VCaP (cell line): ENCODE measurements around the gene KCNK18.

ENCODE experiments used
- H3K27ac ChIP-seq: fragments of 450-650 bp; 2 replicates; pipeline ENCODE4 v1.5.1; 2017
- TF ChIP-seq, protein P1 (sequence below): fragments of 450-650 bp; conservative IDR thresholded peaks from 2 replicates; pipeline ENCODE4 v1.5.1; 2017; ENCODE audit warnings: mild to moderate bottlenecking, moderate library complexity

The KCNK18 gene

DNA sequence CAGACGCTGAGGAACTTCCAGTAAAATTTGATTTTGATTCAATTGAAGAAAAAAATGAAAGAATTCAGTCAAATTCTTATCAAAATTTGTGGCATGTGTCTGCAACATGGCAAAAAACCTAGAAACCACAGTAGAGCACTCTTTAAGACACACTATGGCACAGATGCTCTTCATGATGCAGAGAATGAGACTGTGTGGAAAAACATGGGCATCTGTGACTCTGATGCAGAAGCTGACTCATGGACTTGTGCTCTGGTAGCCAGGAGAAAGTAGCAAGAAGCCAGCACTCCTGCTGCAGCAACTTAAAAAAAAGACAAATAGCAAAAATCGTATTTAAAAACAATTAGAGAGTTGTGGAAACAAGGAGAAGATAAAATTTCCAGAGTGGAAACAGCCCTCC lies 8.9 kb upstream of the KCNK18 start:
- no peak overlapping the region for H3K27ac ChIP-seq

DNA sequence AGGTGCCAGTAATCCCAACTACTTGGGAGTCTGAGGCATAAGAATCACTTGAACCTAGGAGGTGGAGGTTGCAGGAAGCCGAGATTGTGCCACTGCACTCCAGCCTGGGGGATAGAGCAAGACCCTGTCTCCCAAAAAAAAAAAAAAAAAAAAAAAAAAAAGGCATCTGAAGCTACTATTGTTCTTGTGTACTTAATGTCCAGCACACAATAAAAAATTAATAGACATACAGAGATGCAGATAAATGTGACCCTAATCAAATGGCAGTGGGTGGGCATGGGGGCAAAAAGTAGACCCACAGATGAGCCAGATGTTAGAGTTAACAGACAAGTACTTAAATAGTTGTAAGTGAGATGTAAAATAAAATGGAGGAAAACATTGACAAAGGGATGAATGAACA lies 7.7 kb upstream of the KCNK18 start:
- TF ChIP-seq, protein P1, sequence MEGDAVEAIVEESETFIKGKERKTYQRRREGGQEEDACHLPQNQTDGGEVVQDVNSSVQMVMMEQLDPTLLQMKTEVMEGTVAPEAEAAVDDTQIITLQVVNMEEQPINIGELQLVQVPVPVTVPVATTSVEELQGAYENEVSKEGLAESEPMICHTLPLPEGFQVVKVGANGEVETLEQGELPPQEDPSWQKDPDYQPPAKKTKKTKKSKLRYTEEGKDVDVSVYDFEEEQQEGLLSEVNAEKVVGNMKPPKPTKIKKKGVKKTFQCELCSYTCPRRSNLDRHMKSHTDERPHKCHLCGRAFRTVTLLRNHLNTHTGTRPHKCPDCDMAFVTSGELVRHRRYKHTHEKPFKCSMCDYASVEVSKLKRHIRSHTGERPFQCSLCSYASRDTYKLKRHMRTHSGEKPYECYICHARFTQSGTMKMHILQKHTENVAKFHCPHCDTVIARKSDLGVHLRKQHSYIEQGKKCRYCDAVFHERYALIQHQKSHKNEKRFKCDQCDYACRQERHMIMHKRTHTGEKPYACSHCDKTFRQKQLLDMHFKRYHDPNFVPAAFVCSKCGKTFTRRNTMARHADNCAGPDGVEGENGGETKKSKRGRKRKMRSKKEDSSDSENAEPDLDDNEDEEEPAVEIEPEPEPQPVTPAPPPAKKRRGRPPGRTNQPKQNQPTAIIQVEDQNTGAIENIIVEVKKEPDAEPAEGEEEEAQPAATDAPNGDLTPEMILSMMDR, result no peak
- no peak overlapping the region for H3K27ac ChIP-seq

More for the DNA sequence above, 8.9 kb upstream of the KCNK18 start:
- TF ChIP-seq, protein P1, result no peak

DNA sequence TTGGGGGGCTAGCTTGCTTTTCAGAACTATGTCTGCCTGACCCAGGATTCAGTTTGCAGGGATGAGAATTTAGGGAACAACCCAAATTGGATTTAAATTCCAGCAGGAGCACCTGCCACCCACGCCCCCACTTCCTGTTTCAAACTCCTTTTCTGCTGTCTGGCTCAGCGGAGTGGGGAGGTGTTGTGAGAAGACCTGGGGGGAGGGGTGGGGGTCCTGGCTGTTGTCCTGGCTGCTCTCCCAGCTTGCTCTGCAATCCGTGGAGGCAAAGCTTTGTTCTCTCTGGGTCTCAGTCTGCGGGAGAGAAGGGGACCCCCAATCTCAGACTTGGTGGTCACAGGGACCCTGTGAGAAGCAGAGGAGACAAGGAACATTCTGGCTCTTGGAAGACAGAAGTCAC lies 799 bp downstream of the KCNK18 start:
- H3K27ac ChIP-seq, result no peak overlapping the region
- TF ChIP-seq, protein P1, result no peak

DNA sequence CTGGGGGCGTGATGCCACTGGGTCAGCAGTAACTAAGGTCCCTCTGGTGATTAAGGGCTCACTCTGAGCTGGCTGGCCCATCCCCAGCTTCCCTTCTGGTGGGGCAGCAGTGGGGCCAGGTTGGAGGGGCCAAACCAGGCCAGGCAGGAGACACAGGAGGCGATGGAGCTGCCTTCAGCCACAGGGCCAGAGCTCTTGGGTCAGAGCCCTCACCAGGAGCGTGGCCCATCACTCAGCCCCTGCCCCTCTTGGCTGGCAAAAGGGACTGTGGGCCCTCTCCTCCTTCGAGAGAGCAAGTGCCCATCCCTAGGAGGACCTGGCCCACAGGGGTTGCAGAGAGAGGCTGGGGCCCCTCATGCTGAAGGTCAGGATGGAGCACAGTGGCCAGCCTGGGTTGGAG lies 4.5 kb downstream of the KCNK18 start:
- no peak overlapping the region for H3K27ac ChIP-seq
- TF ChIP-seq, protein P1, result no peak

DNA sequence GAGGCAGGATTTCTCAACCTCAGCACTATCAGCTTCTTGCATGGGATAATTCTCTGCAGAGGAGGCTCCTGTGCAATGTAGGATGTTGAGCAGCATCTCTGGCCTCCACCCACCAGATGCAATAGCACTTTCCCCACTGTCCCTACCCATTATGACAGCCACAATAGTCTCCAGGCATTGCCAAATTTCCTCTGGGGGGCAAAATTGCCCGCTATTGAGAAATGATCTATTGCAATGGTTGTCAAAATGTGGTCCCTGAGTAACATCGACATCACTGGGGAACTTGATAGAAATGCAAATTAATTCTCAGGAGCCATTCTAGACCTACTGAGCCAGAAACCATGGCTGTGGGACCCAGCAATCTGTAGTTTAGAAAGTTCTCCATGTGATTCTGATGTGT lies 7.0 kb downstream of the KCNK18 start:
- H3K27ac ChIP-seq, result no peak overlapping the region
- TF ChIP-seq, protein P1, result no peak

DNA sequence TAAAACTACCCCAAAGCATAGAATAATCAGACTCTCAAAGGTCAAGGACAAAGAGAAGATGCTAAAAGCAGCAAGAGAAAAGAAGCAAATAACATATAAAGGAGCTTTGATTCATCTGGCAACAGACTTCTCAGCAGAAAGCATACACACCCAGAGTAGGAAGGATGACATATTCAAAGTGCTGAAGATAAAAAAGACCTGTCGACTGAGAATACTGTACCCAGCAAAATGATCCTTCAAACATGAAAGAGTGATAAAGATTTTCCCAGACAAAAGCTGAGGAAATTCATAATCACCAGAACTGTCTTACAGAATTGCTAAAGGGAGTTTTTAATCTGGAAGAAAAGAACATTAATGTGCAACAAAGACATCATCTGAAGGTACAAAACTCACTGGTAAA lies 14.9 kb downstream of the KCNK18 start:
- H3K27ac ChIP-seq, result no peak overlapping the region
- TF ChIP-seq, protein P1, result no peak

DNA sequence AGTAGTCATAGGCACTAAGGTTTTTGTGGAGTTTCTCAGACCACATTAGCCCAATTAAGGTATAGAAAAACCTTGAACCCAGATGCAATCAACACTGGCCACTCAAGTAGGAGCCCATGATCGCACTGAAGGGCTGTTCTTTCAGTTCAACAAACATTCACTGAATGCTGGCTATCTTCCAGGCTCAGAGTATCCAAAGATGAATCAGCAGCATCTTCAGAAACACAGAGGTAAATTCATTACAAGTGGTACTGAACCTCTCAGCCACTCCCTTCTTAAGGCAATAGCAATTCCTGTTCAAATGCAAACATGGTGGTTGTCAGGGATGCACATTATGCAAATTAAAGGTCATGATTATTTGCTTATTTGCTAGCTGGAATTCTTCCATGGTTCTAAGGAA lies 17.1 kb downstream of the KCNK18 start:
- TF ChIP-seq, protein P1, result no peak

DNA sequence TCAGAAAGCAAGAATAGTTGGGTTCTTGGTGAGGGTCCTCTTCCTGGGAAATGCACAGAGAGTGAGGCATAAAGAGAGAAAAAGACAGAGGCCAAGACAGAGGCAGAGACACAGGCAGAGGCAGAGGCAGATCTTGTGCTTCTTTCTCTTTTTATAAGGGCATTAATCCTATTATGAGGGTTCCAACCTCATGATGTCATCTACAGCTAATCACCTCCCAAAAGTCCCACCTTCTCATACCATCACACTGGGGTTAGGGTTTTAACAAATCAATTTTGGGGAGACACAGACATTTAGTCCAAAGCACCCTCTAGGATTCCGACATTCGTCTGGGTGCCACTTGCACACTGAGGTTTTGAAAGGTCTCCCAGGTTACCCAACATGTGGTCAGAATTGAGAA lies 17.8 kb downstream of the KCNK18 start:
- no peak overlapping the region for H3K27ac ChIP-seq
- TF ChIP-seq, protein P1, result no peak

More for the DNA sequence above, 17.1 kb downstream of the KCNK18 start:
- no peak overlapping the region for H3K27ac ChIP-seq
